SK-N-MC (cell line): Measurements from ENCODE around the gene MME.

ENCODE experiments used
- EZH2 ChIP-seq: fragments of 200-600 bp; sonication (generic); IDR thresholded peaks from one replicate; pipeline ENCODE4 v1.6.1; 2017; ENCODE audit warnings: antibody characterized with exemption
- POLR2AphosphoS5 ChIP-seq: IDR thresholded peaks from 2 replicates; pipeline ENCODE4 v1.6.1; 2012; ENCODE audit warnings: mild to moderate bottlenecking, low read depth, low read length, borderline replicate concordance

DNA sequence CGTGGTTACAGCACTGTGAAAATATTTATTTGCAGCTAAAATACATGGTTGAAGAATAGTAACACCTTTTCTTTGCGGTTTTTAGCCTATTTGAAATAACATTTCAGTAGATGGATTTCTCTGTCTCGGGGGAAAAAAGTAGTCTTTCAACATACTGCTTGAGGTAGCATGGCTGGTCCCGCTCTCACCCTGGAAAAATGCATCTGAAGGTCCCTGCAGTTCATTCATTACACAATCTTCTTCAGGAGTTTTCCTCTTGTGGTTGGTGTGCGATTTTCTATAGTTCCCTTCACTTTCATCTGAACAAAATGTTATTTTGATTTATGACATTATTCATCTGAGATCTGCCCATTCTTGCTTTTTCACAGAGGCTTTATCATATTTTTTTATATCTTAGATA is 137.5 kb downstream of the MME start:
- no peak for TF ChIP-seq EZH2
- TF ChIP-seq POLR2AphosphoS5: no peak
